Eye (tissue), 1 donor: ENCODE measurements around the gene IDH3G.
A peak's percentile ranks its signal among the peaks of the same experiment; 100 is the strongest.
"Not testable (repeated sequence)": the region's sequence is repeated elsewhere in the genome, so short reads cannot be mapped to it uniquely, and the experiment has no call there.

Experiments
- DNase-seq: peaks from one replicate; pipeline ENCODE4 v3.0.0-alpha.2; 2015

Gene IDH3G

GRCh38 chrX:153746991-153747390 lies 47.2 kb downstream of the IDH3G start:
- DNase-seq: not testable (repeated sequence)

GRCh38 chrX:153746359-153746758 lies 47.8 kb downstream of the IDH3G start:
- no peak for DNase-seq

GRCh38 chrX:153745067-153745433 lies 49.1 kb downstream of the IDH3G start:
- not testable (repeated sequence) for DNase-seq

GRCh38 chrX:153744210-153745066 lies 49.7 kb downstream of the IDH3G start:
- peak; percentile 30 for DNase-seq

- peak; percentile 43 for DNase-seq
These were observed 50.5 kb downstream of the IDH3G start for GRCh38 chrX:153743468-153744209.

- not testable (repeated sequence) for DNase-seq
These were observed 51.2 kb downstream of the IDH3G start for GRCh38 chrX:153742796-153743467.

- DNase-seq: not testable (repeated sequence)
These were observed 52.1 kb downstream of the IDH3G start for GRCh38 chrX:153742111-153742510.

- DNase-seq: no peak
These were observed 52.7 kb downstream of the IDH3G start for GRCh38 chrX:153741446-153741845.

GRCh38 chrX:153740631-153741222 lies 53.4 kb downstream of the IDH3G start:
- no peak for DNase-seq

GRCh38 chrX:153739754-153740486 lies 54.3 kb downstream of the IDH3G start:
- no peak for DNase-seq

GRCh38 chrX:153738056-153738605 lies 56.0 kb downstream of the IDH3G start:
- DNase-seq: no peak

GRCh38 chrX:153736871-153737441 lies 57.2 kb downstream of the IDH3G start:
- DNase-seq: no peak

- no peak for DNase-seq
These were observed 57.9 kb downstream of the IDH3G start for GRCh38 chrX:153736071-153736820.
